ENCODE measurements around the gene TPD52L1.

TPD52L1 gene

GRCh38 chr6:125208625-125209249 is 55.2 kb downstream of the TPD52L1 start:
- DNase-seq (ENCODE audit: low read depth in 2 of 2) = no peak

DNA sequence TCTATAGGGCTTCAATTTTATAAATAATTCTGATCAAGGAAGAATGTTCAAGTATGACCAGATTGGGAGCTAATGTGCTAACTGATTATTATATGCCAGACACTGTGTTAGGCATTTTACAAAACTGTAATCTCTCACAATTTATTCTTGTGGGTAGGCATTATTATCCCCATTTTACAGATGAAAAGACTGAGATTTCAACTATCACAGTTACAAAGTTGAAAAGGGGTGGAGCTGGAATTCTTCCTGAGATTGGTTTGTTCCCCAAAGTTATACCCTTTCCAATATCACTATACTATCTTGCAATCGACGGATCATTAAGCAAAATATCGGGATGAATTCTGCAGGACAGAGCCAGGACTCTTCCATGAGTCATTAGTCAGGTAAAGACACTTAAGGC is 57.1 kb downstream of the TPD52L1 start:
- no peak for DNase-seq (ENCODE audit: low read depth in 2 of 2)

DNA sequence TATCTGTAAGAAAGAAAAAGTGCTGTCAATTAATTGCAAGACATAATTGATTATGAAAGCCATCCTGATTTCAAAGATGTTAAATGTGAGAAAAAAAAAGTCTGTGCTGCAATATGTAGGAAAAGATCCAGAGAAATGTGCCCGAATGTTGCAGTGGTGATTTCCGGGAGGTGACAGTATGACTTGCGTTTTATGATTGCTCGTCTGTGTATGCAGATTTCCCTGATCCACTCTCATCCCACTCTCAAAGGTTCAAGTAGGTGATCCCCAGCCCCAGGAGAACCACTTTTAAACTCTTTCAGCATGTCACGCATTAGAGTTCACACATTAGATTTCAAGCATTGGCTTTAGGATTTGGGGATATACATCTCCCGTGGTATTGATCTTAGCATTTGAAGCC is 57.8 kb downstream of the TPD52L1 start:
- DNase-seq (ENCODE audit: low read depth in 2 of 2) = no peak

GRCh38 chr6:125212377-125212776 is 58.8 kb downstream of the TPD52L1 start:
- no peak for DNase-seq (ENCODE audit: low read depth in 2 of 2)

- no peak for DNase-seq (ENCODE audit: low read depth in 2 of 2)
Observed at GRCh38 chr6:125213939-125214338, 60.4 kb downstream of the TPD52L1 start.

GRCh38 chr6:125215252-125215819 is 61.8 kb downstream of the TPD52L1 start:
- DNase-seq (ENCODE audit: low read depth in 2 of 2) = no peak

DNA sequence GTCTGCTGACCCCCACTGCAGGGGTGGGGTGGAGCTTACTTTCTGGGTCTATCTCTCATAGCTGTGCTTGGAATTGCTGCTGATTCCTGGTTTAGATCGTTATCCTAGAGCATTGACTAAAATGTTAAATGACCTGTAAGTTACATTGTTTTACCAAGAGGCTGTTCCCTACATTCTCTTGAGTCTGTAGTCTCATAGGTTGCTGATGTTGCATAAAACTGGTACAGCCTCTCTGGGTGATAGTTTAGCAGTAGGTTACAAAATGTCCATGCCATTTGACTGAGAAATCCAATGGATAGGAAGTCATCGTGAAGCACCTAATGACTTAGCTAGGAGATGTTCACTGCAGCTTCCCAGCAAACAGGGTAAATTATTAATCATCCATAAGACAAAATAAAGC is 62.4 kb downstream of the TPD52L1 start:
- DNase-seq (ENCODE audit: low read depth in 2 of 2) = no peak

DNA sequence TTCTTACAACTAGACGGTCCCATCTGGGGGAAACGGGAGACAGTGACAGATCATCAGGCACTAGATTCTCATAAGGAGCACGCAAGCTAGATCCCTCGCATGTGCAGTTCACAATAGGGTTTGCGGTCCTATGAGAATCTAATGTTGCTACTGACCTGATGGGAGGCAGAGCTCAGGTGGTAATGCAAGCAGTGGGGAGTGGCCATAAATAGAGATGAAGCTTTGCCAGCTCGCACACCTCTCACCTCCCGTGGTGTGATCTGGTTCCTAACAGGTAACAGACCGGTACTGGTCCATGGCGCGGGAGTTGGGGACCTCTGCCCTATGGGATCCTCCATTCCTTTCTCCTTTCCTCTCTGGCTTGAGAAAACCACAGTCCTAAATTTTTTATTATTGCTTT is 63.8 kb downstream of the TPD52L1 start:
- no peak for DNase-seq (ENCODE audit: low read depth in 2 of 2)

DNA sequence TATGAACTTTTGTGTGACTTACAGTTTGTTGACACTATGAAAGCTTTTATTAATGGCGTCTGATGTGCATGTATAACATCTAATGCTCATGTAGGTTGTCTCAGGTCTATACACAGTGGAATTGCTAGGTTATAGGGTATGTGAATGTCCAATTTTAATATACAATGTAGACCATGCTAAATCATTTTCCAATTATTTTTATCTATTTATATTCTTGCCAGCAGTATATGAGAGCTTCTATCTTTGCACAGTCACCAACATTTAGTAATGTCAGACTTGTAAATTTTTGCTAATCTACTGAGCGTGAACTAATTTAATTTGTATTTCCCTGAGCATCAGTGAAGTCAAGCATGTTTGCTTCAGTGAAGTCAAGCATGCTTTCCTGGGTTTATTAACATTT is 64.4 kb downstream of the TPD52L1 start:
- no peak for DNase-seq (ENCODE audit: low read depth in 2 of 2)

GRCh38 chr6:125219361-125219895 is 65.9 kb downstream of the TPD52L1 start:
- DNase-seq (ENCODE audit: low read depth in 2 of 2) = no peak

GRCh38 chr6:125220712-125221111 is 67.1 kb downstream of the TPD52L1 start:
- no peak for DNase-seq (ENCODE audit: low read depth in 2 of 2)

DNA sequence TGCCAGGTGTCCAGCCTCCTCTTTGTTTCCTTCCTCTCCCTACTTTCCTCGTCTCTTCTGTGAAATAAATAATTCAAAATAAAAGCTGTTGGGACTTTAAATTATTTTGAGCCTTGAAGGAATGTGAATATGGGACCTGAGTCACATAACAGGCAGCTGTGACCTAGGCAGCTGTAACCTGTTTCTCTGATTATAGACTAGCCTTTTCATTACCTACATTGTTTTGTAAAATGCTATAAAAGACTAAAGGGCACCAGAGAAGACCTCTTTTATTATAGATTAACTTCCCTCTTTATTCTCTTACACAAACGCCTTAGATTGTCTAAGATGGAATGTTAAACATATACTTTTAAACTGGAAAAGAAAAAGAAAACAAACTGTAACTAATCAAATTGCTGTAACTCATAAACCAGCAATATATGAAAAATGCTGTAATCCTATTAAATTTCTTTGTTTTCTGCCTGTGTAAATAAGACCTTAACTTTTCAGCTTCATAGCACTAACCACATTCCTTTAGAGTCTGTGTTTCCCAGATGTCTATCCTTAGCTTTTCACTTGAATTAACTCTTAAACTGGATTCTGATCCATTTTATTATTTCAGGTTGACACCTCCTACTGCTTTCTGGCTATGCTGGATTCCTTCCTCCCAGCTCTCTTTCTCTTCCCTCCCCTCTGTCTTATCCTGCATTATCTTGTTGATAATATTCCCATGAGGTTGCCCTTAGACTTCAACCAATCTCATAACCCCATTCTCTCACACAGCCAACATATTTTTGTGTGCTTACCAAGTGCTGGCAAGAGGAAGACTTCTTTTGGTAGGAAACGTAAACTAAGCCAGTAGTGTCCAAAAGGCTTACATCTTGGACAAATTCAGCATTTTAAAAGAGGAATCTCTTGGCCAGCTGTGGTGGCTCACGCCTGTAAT is 69.2 kb downstream of the TPD52L1 start:
- DNase-seq (ENCODE audit: low read depth in 2 of 2) = no peak

- DNase-seq (ENCODE audit: low read depth in 2 of 2) = no peak
Observed at GRCh38 chr6:125224231-125224861, 70.8 kb downstream of the TPD52L1 start.

GRCh38 chr6:125227244-125227643 is 73.7 kb downstream of the TPD52L1 start:
- no peak for DNase-seq (ENCODE audit: low read depth in 2 of 2)

- DNase-seq (ENCODE audit: low read depth in 2 of 2) = no peak
Observed at GRCh38 chr6:125228981-125229479, 75.5 kb downstream of the TPD52L1 start.

GRCh38 chr6:125230674-125231073 is 77.1 kb downstream of the TPD52L1 start:
- no peak for DNase-seq (ENCODE audit: low read depth in 2 of 2)

DNA sequence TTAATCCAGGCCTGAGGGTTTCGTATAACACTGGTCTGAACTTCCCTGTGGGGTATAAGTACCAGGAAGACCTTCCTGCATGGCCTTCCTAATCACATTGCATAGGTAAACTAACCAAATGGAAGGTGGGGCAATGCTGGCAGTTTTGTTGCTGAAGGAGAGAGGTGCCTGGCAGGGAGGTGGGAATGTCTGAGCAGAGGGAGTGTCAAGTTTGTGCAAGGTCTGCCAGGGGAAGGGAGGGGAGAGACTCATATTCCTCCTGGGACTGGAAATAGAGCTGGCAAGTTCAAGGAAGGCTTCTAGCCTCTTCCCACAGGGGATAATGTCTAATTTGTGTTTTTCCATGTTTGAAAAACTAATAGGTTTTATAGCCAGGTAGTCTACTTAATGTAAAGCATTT is 77.6 kb downstream of the TPD52L1 start:
- DNase-seq (ENCODE audit: low read depth in 2 of 2) = no peak

DNA sequence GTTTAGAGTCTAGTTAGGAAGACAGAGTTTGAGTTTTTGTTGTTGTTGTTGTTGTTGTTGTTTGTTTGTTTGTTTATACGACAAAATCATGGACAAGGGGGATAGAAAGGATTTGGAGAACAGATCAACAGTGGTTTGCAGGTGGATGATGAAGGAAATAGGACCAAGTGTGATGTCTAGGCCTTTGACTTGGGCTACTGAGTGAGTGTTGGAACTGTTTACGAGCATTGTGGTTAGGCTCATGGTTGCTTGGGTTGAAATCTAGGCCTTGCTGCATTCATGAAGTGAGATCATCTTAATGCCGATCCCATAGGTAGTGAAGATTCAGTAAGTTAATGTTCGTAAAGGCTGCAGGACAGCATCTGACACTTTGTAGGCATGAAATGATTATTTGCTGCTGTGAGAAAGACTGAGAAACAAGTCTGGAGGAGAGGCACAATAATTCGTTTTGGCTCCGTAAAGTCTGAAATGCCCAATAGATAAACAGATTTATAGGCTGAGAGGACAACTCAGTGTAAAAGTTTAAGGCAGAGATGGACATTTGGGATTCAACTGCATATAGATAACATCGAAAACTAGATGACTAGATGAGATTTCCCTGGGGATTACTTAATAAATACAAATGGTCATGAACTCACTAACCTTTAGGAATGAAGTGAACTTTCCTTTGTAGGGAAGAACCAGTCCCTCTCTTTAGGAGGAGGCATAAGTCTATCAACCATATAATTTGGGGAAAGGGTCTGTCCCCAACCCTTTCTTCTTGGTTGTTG is 78.2 kb downstream of the TPD52L1 start:
- DNase-seq (ENCODE audit: low read depth in 2 of 2) = no peak

GRCh38 chr6:125232466-125232865 is 78.9 kb downstream of the TPD52L1 start:
- no peak for DNase-seq (ENCODE audit: low read depth in 2 of 2)

DNA sequence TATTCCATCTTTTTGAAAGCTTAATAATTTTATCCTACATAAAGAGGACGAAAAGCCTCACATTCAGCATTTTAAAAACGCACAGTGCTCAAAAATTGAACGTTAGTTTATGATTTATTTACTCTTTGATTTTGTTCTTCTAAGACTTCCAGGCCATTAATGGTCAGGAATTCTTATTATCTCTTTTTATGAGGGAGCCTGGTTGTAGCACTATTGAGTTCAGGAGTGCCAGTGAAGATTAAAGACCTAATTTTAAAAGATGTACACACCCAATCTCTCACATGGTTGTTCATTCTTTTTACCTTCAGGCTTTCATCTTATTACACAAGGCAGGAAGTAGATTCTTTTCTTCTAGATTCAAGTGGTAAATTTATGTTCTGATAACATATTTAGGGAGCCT is 79.6 kb downstream of the TPD52L1 start:
- DNase-seq (ENCODE audit: low read depth in 2 of 2) = no peak

All from stimulated activated CD8-positive, alpha-beta memory T cell treated with anti-CD3 and anti-CD28 coated beads, Interleukin-2, amount 100 ng/mL, for 1 hour (primary cell).